Gastroesophageal sphincter (tissue), 3 donors: ENCODE results near the gene F8A3.

ENCODE experiments used
- CTCF ChIP-seq, 4 experiments: fragments of 200-600 bp in 2 of 4; fragments of 450-650 bp in 2 of 4; sonication (generic) in 1 of 4; IDR thresholded peaks; one replicate each; pipeline ENCODE4 v1.5.1; 2017 to 2019; ENCODE audit warnings: antibody characterized with exemption in 4 of 4, mild to moderate bottlenecking in 2 of 4, moderate library complexity in 2 of 4
- POLR2A ChIP-seq, 2 donors: fragments of 450-650 bp; IDR thresholded peaks; one replicate each; pipeline ENCODE4 v1.6.1; 2017; ENCODE audit warnings: antibody characterized with exemption in 2 of 2, mild to moderate bottlenecking in 2 of 2, moderate library complexity in 1 of 2

GRCh38 chrX:155435744-155436112, 22.7 kb downstream of the F8A3 start:
- TF ChIP-seq CTCF (IDR thresholded peaks at IDR 0.05) (no peak), POLR2A (IDR thresholded peaks at IDR 0.05) (no peak)
